Tibial nerve (tissue), 4 donors: ENCODE results near the gene TDRD6. TPM values are rescaled to one million over a fixed set of nuclear protein-coding genes. Genes with fewer than 3 reads are reported as not detected.

Experiments used
- DNase-seq, 2 donors: peaks; one replicate each; pipeline ENCODE4 v3.0.0-alpha.2; 2019; ENCODE audit warnings: low spot score in 2 of 2
- H3K27ac ChIP-seq, 4 donors: fragments of 200-600 bp; sonication (generic) in 3 of 4; one replicate each; pipeline ENCODE4 v1.5.1; 2017 to 2019; ENCODE audit warnings: mild to moderate bottlenecking in 1 of 4
- H3K27me3 ChIP-seq, 2 donors: fragments of 200-600 bp; sonication (generic) in 1 of 2; one replicate each; pipeline versions ENCODE4 v1.5.1 to v1.6.0; 2017 to 2019
- H3K36me3 ChIP-seq, 3 donors: fragments of 200-600 bp; sonication (generic); one replicate each; pipeline ENCODE4 v1.5.1; 2018 to 2019
- H3K4me1 ChIP-seq, 4 donors: fragments of 200-600 bp; sonication (generic) in 3 of 4; one replicate each; pipeline ENCODE4 v1.5.1; 2017 to 2019
- H3K4me3 ChIP-seq, 4 donors: fragments of 200-600 bp; sonication (generic) in 3 of 4; one replicate each; pipeline ENCODE4 v1.5.1; 2017 to 2019; ENCODE audit warnings: mild to moderate bottlenecking in 1 of 4, moderate library complexity in 1 of 4
- H3K9me3 ChIP-seq, 4 donors: fragments of 200-600 bp; sonication (generic) in 3 of 4; one replicate each; pipeline ENCODE4 v1.5.1; 2017 to 2019
- EP300 ChIP-seq, 2 donors: sonication (generic); formaldehyde crosslinking; IDR thresholded peaks; one replicate each; pipeline ENCODE4 v1.6.1; 2017; ENCODE audit warnings: antibody characterized with exemption in 2 of 2, mild to moderate bottlenecking in 1 of 2
- POLR2A ChIP-seq, 2 donors: fragments of 450-650 bp; IDR thresholded peaks; one replicate each; pipeline ENCODE4 v1.6.1; 2017; ENCODE audit warnings: antibody characterized with exemption in 2 of 2, mild to moderate bottlenecking in 2 of 2, moderate library complexity in 2 of 2
- WGBS, 2 donors: methylation state at CpG; one replicate each; pipeline ENCODE4 v1.1.5; 2018; 5-methylcytosine and 5-hydroxymethylcytosine counted together
- total RNA-seq, 4 donors: library from RNA; depleted of rRNA; stranded (reverse); fragments of >200 nt; gene quantifications; one replicate each; pipeline ENCODE4 v1.1.0, GENCODE V29; 2016
- TF ChIP-seq, protein P1 (sequence below), 5 experiments: fragments of 200-600 bp in 3 of 5; fragments of 450-650 bp in 2 of 5; sonication (generic) in 3 of 5; IDR thresholded peaks; one replicate each; pipeline ENCODE4 v1.5.1; 2016 to 2019; ENCODE audit warnings: antibody characterized with exemption in 5 of 5, mild to moderate bottlenecking in 3 of 5, moderate library complexity in 2 of 5

TDRD6 gene
- total RNA-seq, 4 donors from 2014 or later: 0.60 to 2.2 (median 1.2) TPM

DNA sequence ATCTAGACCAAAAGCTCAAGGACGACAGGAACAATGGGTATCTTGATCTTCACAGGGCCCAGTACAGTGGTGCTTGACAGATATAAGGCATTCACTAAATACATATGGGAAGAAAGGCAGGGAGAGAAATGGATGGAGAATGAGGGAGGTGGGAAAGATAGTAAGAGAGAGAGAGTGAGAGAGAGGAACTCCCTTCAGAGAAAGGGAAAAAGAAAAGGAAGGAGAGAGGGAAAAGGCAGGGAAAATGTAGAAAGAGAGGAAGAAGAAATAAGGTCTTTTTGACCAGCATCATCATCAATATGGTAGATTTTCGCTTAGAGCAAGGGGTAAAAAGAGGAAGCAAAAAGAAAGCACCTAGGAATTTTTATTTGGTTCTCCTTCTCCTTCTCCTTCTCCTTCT lies 58.3 kb downstream of the TDRD6 start:
- Histone ChIP-seq H3K27ac (no peak overlapping the region), H3K4me3 (no peak overlapping the region), H3K27me3 (no peaks in the 10 kb centered on the region), H3K4me1 (no peaks in the 10 kb centered on the region), H3K36me3 (no peaks in the 10 kb centered on the region), H3K9me3 (no peaks in the 10 kb centered on the region)
- WGBS, 2 donors: 76 to 82% methylated on average over 2 of the region's 2 CpGs
- no peak for DNase-seq
- TF ChIP-seq EP300 (IDR thresholded peaks at IDR 0.05) (no peak), POLR2A (IDR thresholded peaks at IDR 0.05) (no peak)
- TF ChIP-seq, protein P1, sequence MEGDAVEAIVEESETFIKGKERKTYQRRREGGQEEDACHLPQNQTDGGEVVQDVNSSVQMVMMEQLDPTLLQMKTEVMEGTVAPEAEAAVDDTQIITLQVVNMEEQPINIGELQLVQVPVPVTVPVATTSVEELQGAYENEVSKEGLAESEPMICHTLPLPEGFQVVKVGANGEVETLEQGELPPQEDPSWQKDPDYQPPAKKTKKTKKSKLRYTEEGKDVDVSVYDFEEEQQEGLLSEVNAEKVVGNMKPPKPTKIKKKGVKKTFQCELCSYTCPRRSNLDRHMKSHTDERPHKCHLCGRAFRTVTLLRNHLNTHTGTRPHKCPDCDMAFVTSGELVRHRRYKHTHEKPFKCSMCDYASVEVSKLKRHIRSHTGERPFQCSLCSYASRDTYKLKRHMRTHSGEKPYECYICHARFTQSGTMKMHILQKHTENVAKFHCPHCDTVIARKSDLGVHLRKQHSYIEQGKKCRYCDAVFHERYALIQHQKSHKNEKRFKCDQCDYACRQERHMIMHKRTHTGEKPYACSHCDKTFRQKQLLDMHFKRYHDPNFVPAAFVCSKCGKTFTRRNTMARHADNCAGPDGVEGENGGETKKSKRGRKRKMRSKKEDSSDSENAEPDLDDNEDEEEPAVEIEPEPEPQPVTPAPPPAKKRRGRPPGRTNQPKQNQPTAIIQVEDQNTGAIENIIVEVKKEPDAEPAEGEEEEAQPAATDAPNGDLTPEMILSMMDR (IDR thresholded peaks at IDR 0.05): no peak

DNA sequence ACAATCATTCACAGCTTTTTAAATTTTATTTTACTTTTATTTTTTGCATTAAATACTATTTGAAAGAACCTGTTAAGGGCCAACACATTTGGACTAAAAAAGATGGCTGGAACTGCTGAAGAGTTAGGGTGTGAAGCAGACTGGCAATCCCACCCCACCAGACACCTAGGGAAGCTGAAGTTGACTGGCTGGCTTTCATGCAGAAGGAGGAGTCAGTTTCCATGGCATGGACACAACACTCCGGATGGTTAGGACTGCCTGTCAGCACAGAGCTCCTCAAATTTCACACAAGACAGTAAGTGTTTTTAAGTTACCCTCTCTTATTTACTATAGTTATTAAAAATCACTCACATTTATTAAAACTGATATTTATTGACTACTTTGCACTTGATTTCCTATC lies 59.0 kb downstream of the TDRD6 start, which contains the start of gene ANKRD66:
Gene ANKRD66, plus strand, starts transcription at position 238 of the 400 bp plus-strand sequence. CDS start 5,016 bp downstream, outside the sequence.
- no peaks in the 10 kb centered on the region for H3K36me3 ChIP-seq
- DNase-seq: no peak
- no peak within 1 kb of the TSS for H3K27ac ChIP-seq
- H3K4me3 ChIP-seq: no peak within 1 kb of the TSS
- H3K9me3 ChIP-seq: no peaks in the 10 kb centered on the region
- no peaks in the 10 kb centered on the region for H3K4me1 ChIP-seq
- no peaks in the 10 kb centered on the region for H3K27me3 ChIP-seq
- 50% methylated on average over 1 of the region's 1 CpG for WGBS, 2 donors
- no peak for TF ChIP-seq EP300 (IDR thresholded peaks at IDR 0.05)
- TF ChIP-seq, protein P1 (IDR thresholded peaks at IDR 0.05): no peak
- TF ChIP-seq POLR2A (IDR thresholded peaks at IDR 0.05): no peak

DNA sequence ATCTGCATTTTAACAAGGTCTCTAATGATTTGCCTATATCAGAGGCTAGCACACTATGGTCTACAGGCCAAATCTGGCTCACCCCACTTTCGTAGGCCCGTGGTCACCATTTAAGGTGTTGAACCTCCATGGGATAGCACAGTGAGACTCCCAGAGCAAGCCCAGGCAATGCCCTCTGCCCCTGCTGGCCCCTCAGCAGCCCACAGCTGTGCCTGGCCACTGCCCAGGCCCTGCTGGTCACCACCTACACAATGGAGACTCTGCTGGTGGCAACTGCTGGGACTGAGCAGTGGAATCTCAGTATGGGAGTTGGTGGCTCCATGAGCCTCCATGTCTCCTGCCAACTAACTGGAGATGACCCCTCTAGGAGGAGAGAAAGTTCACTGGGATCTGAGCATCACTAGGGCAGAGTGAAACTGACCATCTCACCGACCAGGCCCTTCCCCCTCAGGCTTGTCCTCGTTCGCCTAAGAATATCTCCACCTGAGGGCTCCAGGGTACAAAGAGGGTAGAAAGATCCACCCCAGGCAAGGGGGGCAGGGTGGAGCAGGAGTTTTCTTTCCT lies 61.3 kb downstream of the TDRD6 start:
- H3K36me3 ChIP-seq: no peaks in the 10 kb centered on the region
- no peaks in the 10 kb centered on the region for H3K9me3 ChIP-seq
- H3K4me1 ChIP-seq: no peaks in the 10 kb centered on the region
- no peak for DNase-seq
- no peak overlapping the region for H3K4me3 ChIP-seq
- no peaks in the 10 kb centered on the region for H3K27me3 ChIP-seq
- H3K27ac ChIP-seq: no peak overlapping the region
- 87 to 93% methylated on average over 5 of the region's 5 CpGs for WGBS, 2 donors
- TF ChIP-seq, protein P1 (IDR thresholded peaks at IDR 0.05): no peak
- TF ChIP-seq EP300 (IDR thresholded peaks at IDR 0.05) (no peak), POLR2A (IDR thresholded peaks at IDR 0.05) (no peak)

DNA sequence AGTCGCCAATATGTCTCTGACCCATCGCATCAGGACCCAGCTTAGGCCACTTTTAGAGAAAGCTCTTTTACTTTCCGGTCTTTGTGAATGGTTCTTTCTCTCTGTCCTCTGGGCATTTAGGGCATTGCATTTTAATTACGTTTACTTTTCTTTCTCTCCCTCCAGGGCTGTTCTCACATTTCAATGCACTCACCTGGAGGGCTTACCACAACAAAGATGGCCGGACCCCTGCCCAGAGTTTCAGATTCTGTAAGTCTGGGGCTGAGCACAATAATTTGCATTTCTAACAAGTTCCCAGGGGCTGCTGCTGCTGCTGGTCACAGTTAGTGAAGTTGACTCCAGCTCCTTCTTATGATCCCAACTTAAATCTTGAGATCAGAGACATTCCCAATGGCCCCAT lies 62.0 kb downstream of the TDRD6 start:
- 65 to 76% methylated on average over 5 of the region's 5 CpGs for WGBS, 2 donors
- no peaks in the 10 kb centered on the region for H3K36me3 ChIP-seq
- H3K27me3 ChIP-seq: no peaks in the 10 kb centered on the region
- H3K27ac ChIP-seq: no peak overlapping the region
- H3K4me1 ChIP-seq: no peaks in the 10 kb centered on the region
- no peak for DNase-seq
- TF ChIP-seq, protein P1 (IDR thresholded peaks at IDR 0.05): no peak
- no peak for TF ChIP-seq EP300 (IDR thresholded peaks at IDR 0.05)
- TF ChIP-seq POLR2A (IDR thresholded peaks at IDR 0.05): no peak
- no peak overlapping the region for H3K4me3 ChIP-seq
- H3K9me3 ChIP-seq: no peaks in the 10 kb centered on the region

DNA sequence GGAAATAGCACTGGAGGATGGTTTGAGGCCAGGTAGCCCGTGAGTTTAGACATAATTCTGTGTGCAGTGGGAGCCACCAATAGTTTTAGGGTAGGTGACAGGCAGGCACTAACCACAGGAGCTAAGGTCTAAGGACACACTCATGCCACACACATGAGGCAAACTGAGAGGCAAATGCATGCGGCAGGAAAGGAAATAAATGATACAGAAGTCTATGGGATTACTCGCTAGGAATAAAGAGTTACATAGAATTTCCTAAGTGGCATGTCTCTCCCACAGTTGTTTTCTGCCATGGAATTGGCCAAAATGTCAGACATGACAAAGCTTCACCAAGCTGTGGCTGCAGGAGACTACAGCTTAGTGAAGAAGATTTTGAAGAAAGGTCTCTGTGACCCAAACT lies 64.0 kb downstream of the TDRD6 start:
- no peak for TF ChIP-seq POLR2A (IDR thresholded peaks at IDR 0.05)
- no peak for TF ChIP-seq EP300 (IDR thresholded peaks at IDR 0.05)
- TF ChIP-seq, protein P1 (IDR thresholded peaks at IDR 0.05): no peak
- no peaks in the 10 kb centered on the region for H3K9me3 ChIP-seq
- 87 to 92% methylated on average over 3 of the region's 3 CpGs for WGBS, 2 donors
- peaks cover 0 to 4% (median 0%) of the 10 kb centered on the region in 4 donors for H3K4me1 ChIP-seq
- no peak overlapping the region for H3K4me3 ChIP-seq
- H3K27me3 ChIP-seq: no peaks in the 10 kb centered on the region
- DNase-seq: no peak
- no peaks in the 10 kb centered on the region for H3K36me3 ChIP-seq
- H3K27ac ChIP-seq: no peak overlapping the region

Other genes starting within 250 kb of the TDRD6 start
- gene RCAN2, start 196.4 kb upstream of the TDRD6 start, total RNA-seq: 10 to 100 TPM in 3 of 4 donors, 1 to 10 TPM in 1; 6.6 to 19.4 (median 15.0) TPM
- 10 to 100 TPM in 1 of 4 donors, 1 to 10 TPM in 3; 3.3 to 12.1 (median 5.6) TPM for gene CYP39A1, start 35.1 kb upstream of the TDRD6 start, total RNA-seq
- gene SLC25A27, start 34.9 kb upstream of the TDRD6 start, total RNA-seq: 10 to 100 TPM; 42.2 to 57.8 (median 50.8) TPM
- 1 to 10 TPM in 3 of 4 donors, not detected in 1; 1.5 to 4.8 (median 1.6) TPM for gene PLA2G7, start 47.5 kb downstream of the TDRD6 start, total RNA-seq
- not detected for gene ANKRD66, start 59.0 kb downstream of the TDRD6 start, total RNA-seq
- gene MEP1A, start 105.5 kb downstream of the TDRD6 start, total RNA-seq: not detected
- gene ADGRF5, start 234.1 kb downstream of the TDRD6 start, total RNA-seq: 10 to 100 TPM; 17.4 to 32.4 (median 19.4) TPM